ENCODE measurements around the gene UTP4.

UTP4 gene

DNA sequence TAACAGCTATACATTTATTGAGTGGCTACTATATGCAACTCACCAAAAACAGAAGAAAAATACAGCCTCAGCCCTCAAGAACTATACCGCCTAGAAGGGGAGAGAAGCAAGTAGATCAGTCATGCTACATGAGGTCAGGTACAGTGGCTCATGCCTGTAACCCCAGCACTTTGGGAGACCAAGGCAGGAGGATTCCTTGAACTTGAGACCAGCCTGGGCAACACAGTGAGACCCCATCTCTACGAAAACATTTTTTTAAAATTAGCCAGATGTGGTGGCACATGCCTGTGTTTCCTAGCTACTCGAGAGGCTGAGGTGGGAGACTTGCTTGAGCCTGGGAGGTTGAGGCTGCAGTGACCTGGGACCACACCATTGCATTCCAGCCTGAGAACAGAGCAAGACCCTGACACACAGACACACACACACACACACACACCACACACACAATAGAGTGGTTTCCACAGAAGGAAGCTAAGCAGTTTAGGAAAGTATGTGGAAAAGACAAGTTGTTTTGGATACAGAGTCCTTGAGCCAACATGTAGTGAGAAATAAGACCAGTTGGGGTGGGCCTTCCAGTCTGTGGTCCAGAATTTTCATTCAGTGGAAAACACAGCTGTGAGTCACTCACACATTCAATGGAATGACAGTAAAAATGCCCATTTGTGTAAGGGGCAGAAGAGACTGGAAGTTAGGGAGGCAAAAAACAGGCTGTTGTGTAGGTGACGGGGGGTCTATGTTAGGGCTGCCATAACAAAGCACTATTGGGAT lies 43.8 kb downstream of the UTP4 start:
- DNase-seq (ENCODE audit: low read depth, low spot score): no peak

DNA sequence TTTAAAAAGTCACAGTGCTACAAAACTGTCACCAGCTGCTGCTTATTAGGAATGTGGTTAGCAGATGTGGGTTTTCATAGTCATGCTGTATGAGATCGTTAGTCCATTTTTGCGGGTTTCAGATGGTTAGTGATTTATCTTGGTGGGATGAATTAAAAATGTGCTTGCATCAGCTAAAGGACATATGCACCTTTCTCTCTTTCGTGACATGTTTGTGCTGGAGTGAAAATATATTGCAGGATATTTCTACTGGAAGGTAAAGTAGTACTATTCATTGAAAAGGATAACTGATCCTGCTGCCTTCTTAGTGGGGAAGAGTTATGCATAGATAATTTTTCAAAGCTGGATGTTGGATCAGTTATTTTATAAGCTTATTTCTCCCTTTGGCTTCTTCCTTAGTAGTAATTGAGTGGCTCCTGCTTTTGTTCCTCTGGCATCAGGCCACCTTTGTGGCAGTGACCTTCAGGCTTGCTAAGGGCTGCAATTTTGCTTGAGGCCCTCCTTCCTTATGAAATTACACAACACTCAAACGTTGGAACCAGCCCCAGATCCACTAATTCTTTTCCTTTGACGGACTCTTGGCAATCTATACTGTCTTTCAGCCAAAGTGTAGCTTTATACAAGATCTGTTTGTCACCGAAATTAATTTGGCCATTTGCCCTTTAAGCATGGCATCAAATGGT lies 47.0 kb downstream of the UTP4 start:
- no peak for DNase-seq (ENCODE audit: low read depth, low spot score)

DNA sequence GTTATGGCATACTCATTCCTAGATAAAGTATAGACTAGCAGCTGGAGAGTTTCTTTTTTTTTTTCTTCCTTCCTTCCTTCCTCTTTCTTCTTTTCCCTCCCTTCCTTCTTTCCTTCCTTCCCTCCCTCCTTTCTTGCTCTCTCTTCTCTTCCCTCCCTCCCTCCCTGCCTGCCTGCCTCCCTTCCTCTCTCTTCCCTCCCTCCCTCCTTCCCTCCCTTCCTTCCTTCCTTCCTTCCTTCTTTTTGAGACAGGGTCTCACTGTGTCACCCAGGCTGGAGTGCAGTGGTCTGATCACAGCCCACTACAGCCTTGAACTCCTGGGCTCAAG lies 47.5 kb downstream of the UTP4 start:
- DNase-seq (ENCODE audit: low read depth, low spot score): no peak

DNA sequence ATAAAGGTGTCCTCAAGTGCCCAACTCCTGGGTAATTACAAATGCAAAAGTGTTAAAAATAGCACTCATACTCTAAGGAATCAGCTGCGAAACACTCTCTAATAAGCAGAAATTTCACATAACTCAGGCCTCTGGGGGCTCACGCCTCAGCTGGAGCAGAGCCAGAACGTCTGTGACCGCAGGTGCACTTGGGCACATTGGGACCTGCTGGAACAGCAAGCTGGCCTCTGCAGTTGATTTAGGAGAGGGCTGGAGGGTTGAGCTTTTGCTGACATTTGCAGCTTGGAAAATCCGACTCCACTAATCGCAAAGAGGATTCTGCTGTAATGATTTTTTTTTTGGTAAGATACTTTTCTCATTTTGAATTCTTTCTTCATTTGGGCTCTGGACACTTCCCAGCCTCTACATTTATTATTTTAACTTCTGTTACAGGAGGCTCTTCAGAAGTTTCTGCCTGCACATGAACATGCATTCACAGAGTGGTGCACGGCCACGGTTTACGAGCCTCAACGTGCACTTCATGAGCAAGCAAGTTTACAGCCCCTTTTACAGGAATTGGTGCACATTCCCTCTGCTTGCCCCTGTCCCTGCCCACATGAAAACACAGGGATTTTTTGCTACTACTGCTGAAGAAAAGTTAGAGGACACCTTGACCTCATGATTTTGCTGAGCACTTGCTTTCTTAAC lies 50.4 kb downstream of the UTP4 start:
- no peak for DNase-seq (ENCODE audit: low read depth, low spot score)

DNA sequence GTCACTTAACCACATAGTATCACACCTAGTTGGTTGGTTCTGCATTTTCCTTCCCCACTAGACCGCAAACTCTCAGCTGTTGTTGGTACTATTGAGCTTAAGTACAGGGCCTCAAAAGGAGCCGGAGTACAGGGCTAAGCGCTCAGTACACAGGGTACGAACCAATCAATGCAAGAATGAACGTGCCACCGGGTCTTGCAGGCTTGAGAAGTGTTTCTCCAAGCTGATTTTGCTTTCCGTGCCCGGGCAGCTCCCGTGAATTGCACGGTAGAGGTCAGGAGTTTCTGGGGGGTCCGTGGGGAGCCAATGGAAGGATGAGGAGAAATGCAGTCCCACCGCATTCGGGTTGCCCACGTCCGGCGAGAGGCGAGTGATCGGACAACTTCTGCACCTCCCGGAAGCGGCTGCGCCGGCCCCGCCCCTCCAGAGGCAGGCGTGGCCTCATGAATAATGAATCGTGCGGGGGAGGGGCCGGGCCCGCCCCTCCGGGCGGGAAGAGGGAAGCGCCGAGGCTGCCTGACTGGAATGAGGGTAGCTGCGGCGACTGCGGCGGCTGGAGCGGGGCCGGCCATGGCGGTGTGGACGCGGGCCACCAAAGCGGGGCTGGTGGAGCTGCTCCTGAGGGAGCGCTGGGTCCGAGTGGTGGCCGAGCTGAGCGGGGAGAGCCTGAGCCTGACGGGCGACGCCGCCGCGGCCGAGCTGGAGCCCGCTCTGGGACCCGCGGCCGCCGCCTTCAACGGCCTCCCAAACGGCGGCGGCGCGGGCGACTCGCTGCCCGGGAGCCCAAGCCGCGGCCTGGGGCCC lies 54.4 kb downstream of the UTP4 start, which contains the start of gene SNTB2:
Gene SNTB2, plus strand, starts transcription at position 523 of the 804 bp plus-strand sequence. Its CDS starts 3 bp downstream, at position 526.
- peak; percentile 60 for DNase-seq (ENCODE audit: low read depth, low spot score)

DNA sequence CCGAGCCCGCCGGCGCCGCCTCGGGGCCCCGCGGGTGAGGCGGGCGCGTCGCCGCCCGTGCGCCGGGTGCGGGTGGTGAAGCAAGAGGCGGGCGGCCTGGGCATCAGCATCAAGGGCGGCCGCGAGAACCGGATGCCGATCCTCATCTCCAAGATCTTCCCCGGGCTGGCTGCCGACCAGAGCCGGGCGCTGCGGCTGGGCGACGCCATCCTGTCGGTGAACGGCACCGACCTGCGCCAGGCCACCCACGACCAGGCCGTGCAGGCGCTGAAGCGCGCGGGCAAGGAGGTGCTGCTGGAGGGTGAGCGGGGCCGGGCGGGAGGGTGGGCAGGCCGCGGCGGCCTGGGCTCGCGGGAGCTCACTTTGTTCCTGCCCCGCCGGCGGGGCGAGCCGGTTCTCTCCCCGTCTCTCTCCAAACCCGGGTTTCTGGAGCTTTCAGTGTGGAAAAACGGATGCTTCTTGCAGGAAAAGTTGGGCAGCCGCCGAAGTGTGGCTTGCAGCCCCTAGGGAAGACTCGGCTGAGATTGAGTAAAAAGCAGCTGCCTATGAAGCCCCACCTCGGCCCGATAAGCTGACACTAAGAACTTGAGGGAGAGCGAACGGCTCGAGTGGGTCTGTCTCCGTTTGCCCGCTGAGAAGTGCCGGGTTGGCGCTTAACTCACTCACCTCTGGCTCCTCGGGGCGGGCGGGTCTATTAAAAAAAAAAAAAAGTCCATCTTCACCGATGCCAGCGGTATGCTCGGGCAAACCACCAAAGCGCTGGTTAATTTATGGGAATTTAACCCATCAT lies 55.2 kb downstream of the UTP4 start:
- peak; percentile 4 for DNase-seq (ENCODE audit: low read depth, low spot score)

DNA sequence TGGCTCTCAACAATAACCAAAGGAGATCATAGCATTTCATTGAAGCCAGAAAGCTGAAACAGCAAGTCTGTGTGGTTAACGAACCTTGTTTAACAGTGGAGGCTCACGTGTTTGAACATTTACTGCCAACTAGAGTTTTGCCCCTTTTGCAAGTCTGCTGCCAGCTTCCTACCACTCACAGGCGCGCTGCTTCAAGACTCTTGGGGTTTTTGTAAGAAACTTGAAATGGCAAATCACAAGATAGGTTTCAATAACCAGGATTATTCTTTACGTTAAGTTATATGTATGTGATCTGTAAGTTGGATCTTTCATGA lies 55.7 kb downstream of the UTP4 start:
- peak; percentile 9 for DNase-seq (ENCODE audit: low read depth, low spot score)

DNA sequence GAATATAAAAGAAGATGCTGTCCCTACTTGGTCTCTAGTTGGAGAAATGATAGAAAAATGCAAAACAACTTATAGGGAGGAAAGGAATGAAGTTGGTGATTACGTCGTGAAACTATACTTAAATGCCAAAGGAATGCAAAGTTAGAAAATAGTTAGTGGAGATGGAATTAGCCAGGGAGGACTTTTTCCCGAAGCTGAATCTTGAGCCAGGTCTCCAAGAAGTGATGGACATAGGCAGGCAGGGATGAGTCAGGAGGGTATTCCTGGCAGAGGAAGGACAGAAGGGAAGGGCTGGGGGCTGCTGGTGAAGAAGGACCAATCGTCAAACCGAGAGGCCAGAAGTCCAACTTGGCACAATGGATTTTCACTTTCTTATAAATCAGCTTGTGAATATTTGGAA lies 56.3 kb downstream of the UTP4 start:
- DNase-seq (ENCODE audit: low read depth, low spot score): no peak

DNA sequence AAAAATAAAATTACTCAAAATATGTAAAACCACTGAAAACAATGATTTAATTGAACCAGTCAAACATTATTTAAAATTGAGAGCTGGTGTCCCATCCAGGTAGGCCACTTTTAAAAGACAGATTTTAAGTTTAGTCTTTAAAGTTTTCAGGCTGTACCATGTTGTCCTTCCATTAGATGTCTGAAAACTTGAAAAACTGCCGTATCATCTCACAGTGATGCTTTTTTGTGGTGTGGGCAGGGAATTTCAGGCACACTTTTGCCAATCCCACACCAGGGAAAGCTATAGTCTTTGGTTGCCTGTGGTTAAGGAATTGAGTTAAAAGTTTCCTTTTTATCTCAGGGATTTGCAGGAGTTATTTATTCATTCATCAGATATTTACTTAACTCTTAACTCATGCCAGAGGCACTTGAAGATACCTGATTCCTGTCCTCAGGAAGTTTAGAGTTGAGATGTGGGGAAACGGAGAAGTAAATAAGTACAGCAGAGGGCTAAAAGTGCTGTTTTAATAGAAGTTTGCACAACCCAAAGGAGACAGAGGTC lies 57.7 kb downstream of the UTP4 start:
- no peak for DNase-seq (ENCODE audit: low read depth, low spot score)

DNA sequence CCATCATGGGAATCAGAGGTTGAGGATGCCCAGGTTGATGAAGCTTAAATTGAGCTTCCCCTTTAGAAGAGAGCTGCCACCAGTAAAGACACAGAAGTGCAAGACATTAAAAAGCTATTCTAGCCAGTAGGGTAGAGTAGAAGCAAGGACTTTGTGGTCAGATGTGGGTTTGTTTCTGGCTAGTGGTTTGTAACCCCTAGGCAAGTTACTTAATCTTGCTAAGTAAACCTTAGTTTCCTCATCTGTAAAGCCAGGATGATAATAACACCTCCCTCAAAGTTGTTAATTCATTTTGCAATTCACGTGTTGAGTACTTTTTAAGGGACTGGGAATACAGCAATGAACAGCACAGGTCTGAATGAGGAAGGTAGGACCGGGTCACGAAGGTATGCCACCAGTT lies 58.1 kb downstream of the UTP4 start:
- DNase-seq (ENCODE audit: low read depth, low spot score): no peak

DNA sequence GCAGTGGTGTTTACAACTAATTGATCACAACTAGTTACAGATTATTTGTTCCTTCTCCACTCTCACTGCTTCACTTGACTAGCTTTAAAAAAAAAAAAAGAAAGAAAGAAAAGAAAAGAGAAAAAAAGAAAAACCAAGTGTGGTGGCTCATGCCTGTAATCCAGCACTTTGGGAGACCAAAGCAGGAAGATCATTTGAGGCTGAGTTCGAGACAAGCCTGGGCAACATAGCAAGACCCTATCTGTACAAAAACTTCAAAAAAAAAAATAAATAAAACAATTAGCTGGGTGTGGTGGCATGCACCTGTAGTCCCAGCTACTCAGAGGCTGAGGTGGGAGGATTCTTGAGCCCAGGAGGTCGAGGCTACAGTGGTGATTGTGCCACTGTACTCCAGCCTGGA lies 58.7 kb downstream of the UTP4 start:
- no peak for DNase-seq (ENCODE audit: low read depth, low spot score)

DNA sequence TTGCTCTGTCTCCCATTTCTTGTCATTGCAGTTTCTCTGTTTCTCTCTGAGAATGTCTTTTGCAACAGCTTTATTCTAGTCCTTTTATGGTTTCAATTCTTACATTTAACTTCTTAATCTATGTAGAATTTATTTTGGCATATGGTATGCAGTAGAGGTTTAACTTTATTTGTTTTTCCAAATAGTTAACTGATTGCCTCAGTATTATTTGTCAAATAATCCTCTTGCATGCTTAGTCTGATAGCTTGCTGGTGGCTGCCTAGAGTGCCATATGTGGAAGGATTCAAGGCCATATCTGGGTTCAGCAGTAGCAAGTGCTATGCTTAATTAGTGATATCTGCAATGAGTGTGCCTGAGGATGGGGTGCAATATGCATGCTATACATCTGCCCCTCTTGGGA lies 61.4 kb downstream of the UTP4 start:
- no peak for DNase-seq (ENCODE audit: low read depth, low spot score)

DNA sequence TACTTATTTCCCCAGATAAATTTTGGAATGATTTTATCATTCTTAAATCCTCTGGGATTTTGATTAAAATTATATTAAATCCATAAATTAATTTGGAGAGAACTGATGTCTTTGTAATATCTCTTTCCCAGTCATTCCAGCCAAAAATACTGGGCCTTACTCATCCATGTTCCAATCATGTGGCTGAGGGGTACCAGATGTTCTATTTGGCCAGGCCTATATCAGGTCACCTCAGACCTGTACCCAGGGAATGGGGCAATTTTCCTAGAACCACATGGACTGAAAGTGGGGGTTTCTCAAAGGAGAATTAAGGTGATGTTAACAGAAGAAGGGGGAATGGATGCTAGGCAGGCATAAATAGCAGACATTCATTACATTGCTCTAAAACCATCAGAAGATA lies 62.0 kb downstream of the UTP4 start:
- no peak for DNase-seq (ENCODE audit: low read depth, low spot score)

DNA sequence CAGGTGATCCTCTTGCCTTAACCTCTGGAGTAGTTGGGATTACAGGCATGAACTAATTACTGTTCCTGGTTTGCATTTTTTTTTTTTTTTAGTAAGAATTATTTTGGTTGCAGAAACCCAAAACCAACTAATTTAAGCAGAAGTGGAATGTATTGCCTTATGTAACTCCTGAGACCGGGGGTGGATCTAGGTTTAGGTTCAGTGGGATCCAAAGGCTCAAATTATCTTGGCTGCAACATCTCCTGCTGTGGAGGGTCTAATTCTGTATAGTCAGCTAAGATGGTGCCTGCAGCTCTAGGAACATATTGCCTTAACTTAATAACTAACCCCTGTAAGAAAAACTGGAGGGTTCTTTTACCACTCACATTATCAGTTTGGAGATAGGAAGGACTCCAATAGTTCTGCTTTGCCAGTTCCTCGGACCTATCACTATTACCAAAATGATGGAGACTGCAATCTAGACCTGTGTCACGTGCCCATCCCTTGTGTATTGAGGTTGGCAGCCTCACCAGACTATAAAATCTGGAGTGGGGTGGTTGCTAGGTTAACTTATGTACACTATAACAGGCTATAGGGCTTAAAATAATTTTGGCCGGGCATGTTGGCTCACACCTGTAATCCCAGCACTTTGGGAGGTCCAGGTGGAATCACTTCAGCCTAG lies 63.0 kb downstream of the UTP4 start:
- no peak for DNase-seq (ENCODE audit: low read depth, low spot score)

DNA sequence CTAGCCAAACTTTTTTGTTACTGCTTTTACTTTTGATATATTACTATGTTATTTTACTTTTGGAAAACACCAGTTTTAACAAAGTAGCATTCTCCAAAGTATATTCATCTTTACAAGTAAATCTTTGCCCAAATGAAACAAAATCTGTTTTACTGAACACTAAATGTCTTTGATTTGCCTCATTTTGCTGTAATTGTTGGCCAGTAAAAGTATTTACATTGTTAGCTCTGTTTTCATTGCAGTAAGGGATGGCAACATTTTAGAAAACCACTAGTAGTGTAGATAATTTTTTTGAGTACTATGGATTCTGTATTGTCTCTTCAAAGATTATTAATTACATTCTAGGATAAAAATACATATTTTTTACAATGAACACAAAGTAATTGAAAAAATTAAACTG lies 65.1 kb downstream of the UTP4 start:
- no peak for DNase-seq (ENCODE audit: low read depth, low spot score)

DNA sequence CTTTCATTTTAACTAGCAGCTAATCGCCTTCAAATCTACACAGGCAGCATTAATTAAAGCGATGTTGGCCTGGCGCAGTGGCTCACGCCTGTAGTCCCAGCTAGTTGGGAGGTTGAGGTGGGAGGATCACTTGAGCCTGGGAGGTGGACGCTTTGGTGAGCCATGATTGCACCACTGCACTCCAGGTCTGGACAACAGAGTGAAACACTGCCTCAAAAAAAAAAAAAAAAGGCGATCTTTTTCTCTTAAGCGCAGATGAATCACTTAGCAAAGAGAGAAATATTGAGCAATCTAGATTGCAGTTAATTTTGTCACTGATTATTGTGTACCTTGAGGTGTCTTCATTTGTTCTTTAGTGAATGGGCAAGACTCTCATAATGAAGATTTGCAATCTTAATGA lies 66.9 kb downstream of the UTP4 start:
- no peak for DNase-seq (ENCODE audit: low read depth, low spot score)

DNA sequence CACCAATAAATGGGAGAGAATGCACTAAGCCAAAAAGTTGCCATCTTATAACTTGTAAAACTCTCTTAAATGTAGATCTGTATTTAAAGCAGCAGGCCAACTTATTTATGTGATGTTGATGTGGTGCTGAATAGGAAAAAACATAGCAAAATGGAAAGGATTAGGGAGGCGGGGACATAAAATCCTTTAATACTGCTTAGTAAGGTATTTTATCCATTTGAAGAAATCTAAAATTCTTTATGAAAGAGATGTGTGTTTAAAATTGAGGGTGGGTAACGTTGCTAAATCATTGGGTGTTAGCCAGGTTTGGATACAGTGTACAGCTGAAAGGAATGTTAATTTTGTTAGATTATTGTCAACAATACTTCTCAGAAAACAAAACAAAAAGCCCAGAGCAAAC lies 68.8 kb downstream of the UTP4 start:
- no peak for DNase-seq (ENCODE audit: low read depth, low spot score)

DNA sequence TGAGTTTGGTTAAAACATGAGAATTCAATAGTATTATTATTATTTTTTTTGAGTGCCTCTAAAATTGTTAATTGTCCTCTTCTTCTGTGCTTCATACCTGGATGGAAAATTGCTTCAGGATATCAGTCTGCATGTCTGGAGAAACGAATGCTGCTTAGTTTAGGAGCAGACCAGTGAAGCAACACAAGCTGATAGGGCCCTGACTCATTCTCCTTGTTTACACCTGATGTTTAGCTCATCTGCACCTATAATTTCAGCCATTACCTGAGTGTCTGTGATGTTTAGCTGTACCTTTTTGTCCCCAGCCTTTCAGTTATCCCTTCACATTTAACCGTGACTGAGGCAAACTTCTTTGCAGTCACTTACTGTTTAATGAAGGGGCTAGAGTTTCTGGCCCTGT lies 69.3 kb downstream of the UTP4 start:
- DNase-seq (ENCODE audit: low read depth, low spot score): no peak

DNA sequence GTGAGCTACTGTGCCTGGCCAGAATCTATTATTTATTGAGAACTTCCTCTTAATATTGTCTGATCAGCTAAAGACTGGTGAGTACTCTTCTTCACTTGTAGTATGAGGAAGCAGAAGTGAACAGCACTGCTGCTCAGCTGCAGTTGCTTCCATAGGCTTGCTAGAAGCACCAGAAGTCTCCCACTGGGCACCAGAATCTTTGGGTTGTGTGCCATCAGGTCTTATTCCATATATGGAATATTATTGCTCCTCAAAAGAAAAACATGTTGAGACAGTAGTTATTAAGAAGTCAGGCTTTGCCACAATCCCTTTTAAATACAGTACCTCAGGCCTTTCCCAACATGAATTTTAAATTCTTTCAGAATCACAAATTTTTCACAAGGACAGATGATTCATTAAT lies 71.7 kb downstream of the UTP4 start:
- no peak for DNase-seq (ENCODE audit: low read depth, low spot score)

DNA sequence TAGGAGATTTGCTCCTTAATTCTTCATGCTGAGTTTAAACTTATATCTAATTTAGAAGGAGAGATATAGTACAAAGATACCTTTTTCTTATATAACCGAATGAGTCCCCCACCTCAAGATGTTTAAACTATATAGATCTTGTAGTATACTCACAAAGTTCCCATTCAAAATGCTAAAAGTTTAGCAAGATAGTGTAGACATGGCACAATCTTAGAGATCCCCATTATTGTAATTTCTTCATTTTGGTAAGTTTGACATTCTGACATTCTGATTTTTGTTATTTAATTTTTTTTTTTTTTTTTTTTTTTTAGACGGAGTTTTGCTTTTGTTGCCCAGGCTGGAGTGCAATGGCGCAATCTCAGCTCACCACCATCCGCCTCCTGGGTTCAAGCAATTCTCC lies 77.3 kb downstream of the UTP4 start:
- no peak for DNase-seq (ENCODE audit: low read depth, low spot score)

DNA sequence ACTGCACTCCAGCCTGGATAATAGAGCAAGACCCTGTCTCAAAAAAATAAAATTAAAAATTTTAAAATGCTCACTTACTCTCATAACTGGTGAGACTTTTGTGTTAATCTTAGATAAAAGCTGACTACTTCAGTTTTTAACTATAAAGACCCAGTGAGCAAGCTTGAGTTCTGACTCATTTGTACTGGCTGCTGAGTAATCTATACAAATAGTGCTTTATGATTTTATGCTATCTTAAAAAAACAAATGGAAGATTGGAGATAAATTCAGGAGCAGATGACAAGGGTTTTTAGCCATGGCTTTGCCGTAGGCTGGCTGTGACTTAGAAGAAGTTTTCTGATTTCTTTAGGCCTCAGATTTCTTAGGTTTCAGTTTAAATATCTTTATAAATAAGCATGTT lies 85.0 kb downstream of the UTP4 start:
- DNase-seq (ENCODE audit: low read depth, low spot score): no peak
